Measurements from ENCODE around the gene RXFP3.

- TF ChIP-seq CTCF (IDR thresholded peaks at IDR 0.05) (no peak), POLR2A (IDR thresholded peaks at IDR 0.05) (no peak)
These were observed 7.9 kb upstream of the RXFP3 start for GRCh38 chr5:33928283-33928682.

Data from Peyer's patch (tissue), 4 donors.